K562 (cell line): ENCODE measurements around the gene SEMA3G. TPM values are rescaled to one million over a fixed set of nuclear protein-coding genes. Genes with fewer than 3 reads are reported as not detected.

Source experiments
- ATAC-seq: fragments of 200-7000 bp; cut with Tn5 transposase; 3 replicates; pipeline ENCODE4 v1.9.1; 2020; ENCODE audit warnings: moderate library complexity
- BruUV-seq: library from RNA; stranded (reverse); fragments of 400-500 nt; replicated peaks from 2 replicates; lab custom pipeline; 2021; lab: Mats Ljungman, UMichigan
- CTCF ChIA-PET: fragments of 300-600 bp; formaldehyde crosslinking; extraction: SDS; loops from one replicate; lab custom pipeline; 2021; ENCODE audit warnings: low intra/inter-chr PET ratio; lab: Yijun Ruan, JAX
- POLR2A ChIA-PET: fragments of 300-600, 350-650 bp; sonication (Branson Sonifier 250); formaldehyde crosslinking; extraction: SDS; loops from one replicate; lab custom pipeline; 2021; ENCODE audit warnings: antibody characterized with exemption, inconsistent platforms; lab: Yijun Ruan, JAX
- DNase-seq, 4 experiments: peaks; one replicate each; pipeline versions ENCODE4 v3.0.0 to v3.0.0-alpha.2; 2011 to 2018; ENCODE audit warnings: low spot score in 3 of 4, mixed read lengths in 3 of 4; ENCODE audit errors: extremely low read depth in 1 of 4
- FAIRE-seq: peaks from 2 replicates; lab custom pipeline; 2011; peaks lifted over from hg19 to GRCh38; lab: Jason Lieb, UNC
- H2AFZ ChIP-seq: 2 replicates; pipeline ENCODE4 v1.6.0; 2011; ENCODE audit warnings: low read depth, low read length, control low read depth, inconsistent platforms
- H3K27ac ChIP-seq: fragments of 200-600 bp; 3 replicates; pipeline ENCODE4 v1.8.0; 2011; ENCODE audit warnings: low read depth, mild to moderate bottlenecking, control low read depth, inconsistent platforms, low read length, moderate library complexity, mixed read lengths; ENCODE audit errors: extremely low read depth
- H3K27me3 ChIP-seq, 2 experiments: fragments of 300-600 bp in 1 of 2; 2 replicates in 1 of 2; 3 replicates in 1 of 2; pipeline versions ENCODE4 v1.6.0 to v1.8.0; 2011; ENCODE audit warnings: inconsistent platforms in 2 of 2, low read length in 2 of 2, mild to moderate bottlenecking in 1 of 2, mixed read lengths in 1 of 2, moderate library complexity in 1 of 2; ENCODE audit not compliant: control insufficient read depth in 2 of 2, insufficient read depth in 2 of 2
- H3K36me3 ChIP-seq: fragments of 300-600 bp; 3 replicates; pipeline ENCODE4 v1.8.0; 2011; ENCODE audit warnings: mild to moderate bottlenecking, low read length, inconsistent platforms; ENCODE audit not compliant: control insufficient read depth, insufficient read depth
- H3K4me1 ChIP-seq, 2 experiments: fragments of 200-600 bp in 1 of 2; replicated peaks in 1 of 2; 2 replicates in 1 of 2; 3 replicates in 1 of 2; pipeline versions ENCODE4 v1.5.1 to v1.8.0; 2011; ENCODE audit warnings: inconsistent platforms in 2 of 2, low read length in 2 of 2, mild to moderate bottlenecking in 1 of 2, mixed read lengths in 1 of 2, moderate library complexity in 1 of 2; ENCODE audit not compliant: control insufficient read depth in 2 of 2, insufficient read depth in 2 of 2
- H3K4me2 ChIP-seq: 2 replicates; pipeline ENCODE4 v1.6.1; 2011; ENCODE audit warnings: low read length, control low read depth, inconsistent platforms, mixed read lengths; ENCODE audit not compliant: insufficient read depth
- H3K4me3 ChIP-seq: fragments of 200-600 bp; sonication (generic), shearing (Covaris generic); 2 replicates; pipeline ENCODE4 v1.5.1; 2016; ENCODE audit warnings: control low read depth, inconsistent platforms
- H3K79me2 ChIP-seq: fragments of 200-600 bp; 3 replicates; pipeline ENCODE4 v1.8.0; 2011; ENCODE audit warnings: low read length, inconsistent platforms; ENCODE audit not compliant: control insufficient read depth, insufficient read depth
- H3K9ac ChIP-seq, 2 experiments: 2 replicates each; pipeline versions ENCODE4 v1.6.0 to v1.6.1; 2011; ENCODE audit warnings: low read depth in 2 of 2, low read length in 2 of 2, control low read depth in 1 of 2, inconsistent platforms in 1 of 2, mild to moderate bottlenecking in 1 of 2, mixed read lengths in 1 of 2; ENCODE audit not compliant: insufficient read depth in 1 of 2
- H3K9me1 ChIP-seq: one replicate; pipeline ENCODE4 v1.6.0; 2011; ENCODE audit warnings: inconsistent platforms, mild to moderate bottlenecking, low read length, moderate library complexity; ENCODE audit not compliant: control insufficient read depth, insufficient read depth
- H3K9me3 ChIP-seq: replicated peaks from 2 replicates; pipeline ENCODE4 v1.5.1; 2011; ENCODE audit warnings: low read depth, low read length, inconsistent platforms; ENCODE audit not compliant: control insufficient read depth, insufficient read depth
- H4K20me1 ChIP-seq: replicated peaks from 2 replicates; pipeline ENCODE4 v1.6.1; 2011; ENCODE audit warnings: low read length, inconsistent platforms, mixed read lengths; ENCODE audit not compliant: control insufficient read depth, insufficient read depth
- CSDE1 ChIP-seq, 2 experiments: fragments of 450-650 bp; IDR thresholded peaks; 2 replicates each; pipeline ENCODE4 v1.6.1; 2016; ENCODE audit warnings: mild to moderate bottlenecking in 1 of 2
- HDAC3 ChIP-seq: fragments of 450-650 bp; IDR thresholded peaks from 2 replicates; pipeline ENCODE4 v1.6.1; 2018; ENCODE audit warnings: borderline replicate concordance, mild to moderate bottlenecking, moderate library complexity; ENCODE audit not compliant: partially characterized antibody
- HLTF ChIP-seq: fragments of 450-650 bp; IDR thresholded peaks from 2 replicates; pipeline ENCODE4 v1.6.1; 2016
- MBD1 ChIP-seq: fragments of 250-450 bp; sonication (Bioruptor Pico); IDR thresholded peaks from 2 replicates; pipeline ENCODE4 v1.8.0; 2022; ENCODE audit warnings: inconsistent platforms
- MEF2A ChIP-seq: IDR thresholded peaks from 2 replicates; pipeline ENCODE4 v1.6.1; 2011; ENCODE audit warnings: low read depth, mild to moderate bottlenecking, low read length, moderate library complexity; ENCODE audit not compliant: control insufficient read depth
- MIER1 ChIP-seq: fragments of 450-650 bp; IDR thresholded peaks from 2 replicates; pipeline ENCODE4 v1.6.1; 2016; ENCODE audit warnings: antibody characterized with exemption, mild to moderate bottlenecking, low read depth
- POLR2AphosphoS5 ChIP-seq: IDR thresholded peaks from 2 replicates; pipeline ENCODE4 v1.6.1; 2011; ENCODE audit warnings: mild to moderate bottlenecking, low read depth, low read length, moderate library complexity; ENCODE audit not compliant: control insufficient read depth, insufficient read depth
- RBM22 ChIP-seq: fragments of 200-400 bp; formaldehyde crosslinking; IDR thresholded peaks from 2 replicates; pipeline ENCODE4 v1.6.1; 2018; ENCODE audit warnings: low read length, low read depth; ENCODE audit not compliant: poor library complexity, severe bottlenecking
- SP2 ChIP-seq: IDR thresholded peaks from 2 replicates; pipeline ENCODE4 v1.6.1; 2011; ENCODE audit warnings: mild to moderate bottlenecking, low read depth, low read length, moderate library complexity; ENCODE audit not compliant: poor library complexity, severe bottlenecking; ENCODE audit errors: extremely low read depth
- SUPT5H ChIP-seq: fragments of 450-650 bp; IDR thresholded peaks from 2 replicates; pipeline ENCODE4 v1.6.1; 2016
- TCF7L2 ChIP-seq: fragments of 150-350 bp; IDR thresholded peaks from 2 replicates; pipeline ENCODE4 v1.6.1; 2016; ENCODE audit warnings: low read depth, mild to moderate bottlenecking, low read length, moderate library complexity
- TGIF2 ChIP-seq: sonication (generic); formaldehyde crosslinking; IDR thresholded peaks from 2 replicates; pipeline ENCODE4 v1.8.1; 2022; ENCODE audit warnings: mild to moderate bottlenecking, missing genetic modification reagents, moderate library complexity
- ZNF140 ChIP-seq: fragments of 250-450 bp; sonication (Bioruptor Pico); IDR thresholded peaks from 2 replicates; pipeline ENCODE4 v1.8.0; 2021; ENCODE audit warnings: moderate library complexity, mild to moderate bottlenecking, inconsistent platforms
- ZNF224 ChIP-seq: sonication (generic); formaldehyde crosslinking; IDR thresholded peaks from 2 replicates; pipeline ENCODE4 v1.8.0; 2022; ENCODE audit warnings: mild to moderate bottlenecking, missing genetic modification reagents
- ZNF609 ChIP-seq: sonication (generic); formaldehyde crosslinking; IDR thresholded peaks from 2 replicates; pipeline ENCODE4 v1.8.1; 2023; ENCODE audit warnings: missing genetic modification reagents, mild to moderate bottlenecking, borderline replicate concordance
- ZNF764 ChIP-seq: fragments of 250-450 bp; sonication (Bioruptor Pico); IDR thresholded peaks from 2 replicates; pipeline ENCODE4 v1.4.0; 2020; ENCODE audit warnings: low read depth, mild to moderate bottlenecking, moderate library complexity
- WGBS: fragments of 100-300 bp; shearing (Covaris generic); methylation state at CpG from one replicate; pipeline ENCODE4 v1.1.6; 2016; ENCODE audit warnings: low coverage, mixed read lengths; ENCODE audit not compliant: insufficient coverage; ENCODE audit errors: missing lambda C conversion rate; 5-methylcytosine and 5-hydroxymethylcytosine counted together
- in situ Hi-C: fragments of 300-500 bp; cut with MboI; formaldehyde crosslinking; loops from 4 replicates; pipeline ENCODE4 v1.15.0; 2018; ENCODE audit warnings: inconsistent platforms, mixed read lengths
- intact Hi-C: fragments of 100-400 bp; cut with micrococcal nuclease; formaldehyde crosslinking; loops from 2 replicates; pipeline ENCODE4 v1.14.2; 2022
- polyA plus RNA-seq, 8 experiments: library from polyadenylated mRNA; depleted of rRNA in 4 of 8; stranded (reverse) in 5 of 8; unstranded in 3 of 8; fragments of >200 nt; fragmentation: Nextera tagmentation in 2 of 8; fragmentation: Illumina TruSeq in 1 of 8; extraction: Ambion mirVana in 2 of 8; extraction: Trizol in 1 of 8; gene quantifications; 2 replicates each; pipeline versions ENCODE4 v1.2.1 to v1.2.3, GENCODE V29; 2011 to 2014; ENCODE audit warnings: inconsistent platforms in 1 of 8, missing spikeins in 1 of 8
- total RNA-seq, 7 experiments: library from RNA; depleted of rRNA in 6 of 7; stranded (reverse); fragments of >200 nt in 6 of 7; fragmentation: Illumina TruSeq in 2 of 7; extraction: Trizol in 2 of 7; gene quantifications; 2 replicates each; pipeline versions ENCODE4 v1.2.1 to v1.2.3, GENCODE V29; 2011 to 2021; ENCODE audit warnings: low replicate concordance in 1 of 7
- TF ChIP-seq, protein P1 (sequence below): sonication (generic); IDR thresholded peaks from 2 replicates; pipeline ENCODE4 v1.6.1; 2016

The SEMA3G gene
- total and polyA plus RNA-seq, 9 of the 15 experiments (the other 6 are each of a cell fraction or from before 2014, with no cell fraction given): 0.04 to 0.07 (median 0.05) TPM; not detected in 6

DNA sequence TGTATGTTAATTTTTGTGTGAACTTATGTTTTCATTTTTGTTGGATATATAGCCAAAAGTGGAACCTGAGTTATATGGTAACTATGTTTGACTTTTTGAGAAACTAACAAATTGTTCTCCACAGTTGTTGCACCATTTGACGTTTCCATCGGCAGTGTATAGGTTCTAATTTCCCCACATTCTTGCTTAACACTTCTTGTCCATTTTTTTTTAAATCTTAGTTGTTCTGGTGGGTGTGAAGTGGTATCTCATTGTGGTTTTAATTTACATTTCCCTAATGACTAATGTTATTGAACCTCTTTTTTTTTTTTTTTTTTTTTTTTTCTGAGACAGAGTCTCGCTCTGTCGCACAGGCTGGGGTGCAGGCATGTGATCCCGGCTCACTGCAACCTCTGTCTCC, 18.5 kb upstream of the SEMA3G start:
- Histone ChIP-seq H3K9ac (no peak overlapping the region), H4K20me1 (no peaks in the 10 kb centered on the region), H3K27me3 (no peaks in the 10 kb centered on the region), H3K4me1 (no peaks in the 10 kb centered on the region; a peak in 1 of 5 replicates), H3K4me3 (no peak overlapping the region), H3K9me3 (no peaks in the 10 kb centered on the region), H2AFZ (no peak overlapping the region), H3K9me1 (no peaks in the 10 kb centered on the region), H3K36me3 (peaks cover 64% of the 10 kb centered on the region; the same call in 2 of the 3 replicates), H3K4me2 (no peak overlapping the region), H3K27ac (no peak overlapping the region), H3K79me2 (no peaks in the 10 kb centered on the region; the same call in 2 of the 3 replicates)
- intact Hi-C loops: no loop called here
- in situ Hi-C loops: no loop called here
- no TSS peak for BruUV-seq
- 100% methylated on average over 2 of the region's 5 CpGs for WGBS
- ATAC-seq (no peak), FAIRE-seq (no peak), DNase-seq (no peak)
- ChIA-PET CTCF (no interaction called here), POLR2A (no interaction called here)
- TF ChIP-seq MEF2A (no peak), ZNF609 (CRISPR knock-in tag) (no peak), ZNF764 (no peak), CSDE1 (IDR thresholded peaks at IDR 0.05) (no peak), TGIF2 (CRISPR knock-in tag) (no peak), RBM22 (no peak), ZNF140 (CRISPR knock-in tag) (no peak), HLTF (no peak), HDAC3 (no peak), SUPT5H (no peak), SP2 (no peak), ZNF224 (CRISPR knock-in tag) (no peak), TCF7L2 (no peak), POLR2AphosphoS5 (no peak), MBD1 (CRISPR knock-in tag) (no peak), MIER1 (no peak)
- TF ChIP-seq, protein P1, sequence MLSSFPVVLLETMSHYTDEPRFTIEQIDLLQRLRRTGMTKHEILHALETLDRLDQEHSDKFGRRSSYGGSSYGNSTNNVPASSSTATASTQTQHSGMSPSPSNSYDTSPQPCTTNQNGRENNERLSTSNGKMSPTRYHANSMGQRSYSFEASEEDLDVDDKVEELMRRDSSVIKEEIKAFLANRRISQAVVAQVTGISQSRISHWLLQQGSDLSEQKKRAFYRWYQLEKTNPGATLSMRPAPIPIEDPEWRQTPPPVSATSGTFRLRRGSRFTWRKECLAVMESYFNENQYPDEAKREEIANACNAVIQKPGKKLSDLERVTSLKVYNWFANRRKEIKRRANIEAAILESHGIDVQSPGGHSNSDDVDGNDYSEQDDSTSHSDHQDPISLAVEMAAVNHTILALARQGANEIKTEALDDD: no peak
